Measurements from ENCODE around the gene NOXO1.

DNA sequence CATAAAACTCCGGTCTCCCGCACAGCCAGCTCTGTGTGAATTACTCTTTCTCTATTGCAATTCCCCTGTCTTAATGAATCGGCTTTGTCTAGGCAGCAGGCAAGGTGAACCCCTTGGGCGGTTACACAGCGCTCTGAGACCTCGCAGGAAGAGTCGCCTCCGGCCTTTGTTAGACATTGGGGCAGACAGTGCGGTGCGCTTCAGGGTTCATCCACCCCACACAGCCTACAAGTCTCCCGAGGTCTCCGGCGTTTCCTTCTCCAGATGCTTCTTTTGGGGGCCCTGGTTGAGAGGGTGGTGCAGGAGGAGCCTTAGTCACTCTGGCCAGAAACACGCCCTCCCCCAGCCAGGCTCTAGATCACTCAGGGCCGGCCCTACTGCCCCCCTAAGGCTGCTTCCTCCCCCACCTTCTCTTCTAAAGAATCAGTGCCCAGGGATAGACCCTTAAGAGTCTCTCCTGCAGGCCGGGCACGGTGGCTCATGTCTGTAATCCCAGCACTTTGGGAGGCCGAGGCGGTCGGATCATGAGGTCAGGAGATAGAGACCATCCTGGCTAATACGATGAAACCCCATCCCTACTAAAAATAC, 36.6 kb downstream of the NOXO1 start:
- TF ChIP-seq POLR2A (IDR thresholded peaks at IDR 0.05; ENCODE audit: low read length) (no peak), GATA1 (IDR thresholded peaks at IDR 0.05; ENCODE audit: low read depth, low read length) (no peak)
